SK-N-SH treated with all-trans-retinoic acid at 6 μM for 48 hours (cell line): Measurements from ENCODE around the gene C6orf89.

ENCODE experiments used
- CSDC2 ChIP-seq: fragments of 250-450 bp; sonication (Bioruptor Pico); IDR thresholded peaks from 2 replicates; pipeline ENCODE4 v1.5.0; 2020; ENCODE audit warnings: mild to moderate bottlenecking, moderate library complexity
- ISL1 ChIP-seq: fragments of 250-450 bp; sonication (Bioruptor Pico); IDR thresholded peaks from 2 replicates; pipeline ENCODE4 v2.1.2; 2022; ENCODE audit warnings: mild to moderate bottlenecking, moderate library complexity
- PATZ1 ChIP-seq: fragments of 250-450 bp; sonication (Bioruptor Pico); IDR thresholded peaks from 2 replicates; pipeline ENCODE4 v1.8.0; 2020; ENCODE audit warnings: mild to moderate bottlenecking, moderate library complexity, borderline replicate concordance
- ZC3H10 ChIP-seq: fragments of 250-450 bp; sonication (Bioruptor Pico); IDR thresholded peaks from 2 replicates; pipeline ENCODE4 v1.5.1; 2021; ENCODE audit warnings: mild to moderate bottlenecking, moderate library complexity

- TF ChIP-seq ZC3H10 (CRISPR knock-in tag) (no peak), PATZ1 (no peak), ISL1 (CRISPR knock-in tag) (no peak), CSDC2 (CRISPR knock-in tag) (no peak)
Measured at GRCh38 chr6:36844232-36845170, 41.3 kb upstream of the C6orf89 start.
